Thymus (tissue), 2 donors: ENCODE measurements around the gene JAKMIP1. TPM values are rescaled to one million over a fixed set of nuclear protein-coding genes. Genes with fewer than 3 reads are reported as not detected.

Experiments
- polyA plus RNA-seq: library from polyadenylated mRNA; stranded (reverse); fragments of 200-250 nt; gene quantifications from one replicate; pipeline ENCODE4 v1.2.3, GENCODE V29; 2013
- total RNA-seq: library from RNA; stranded (reverse); fragments of 120-200 nt; gene quantifications from one replicate; pipeline ENCODE4 v1.2.4, GENCODE V29; 2013
- donor health status: healthy.

Gene JAKMIP1
- total and polyA plus RNA-seq, 2 donors, result 0.19 to 1.5 TPM

Other genes with a start within 250 kb of the JAKMIP1 start
- gene C4orf50, start 182.1 kb downstream of the JAKMIP1 start, total RNA-seq, result 0.66 TPM
- gene C4orf50, start 182.1 kb downstream of the JAKMIP1 start, polyA plus RNA-seq, result 0.14 TPM
- gene WFS1, start 69.3 kb upstream of the JAKMIP1 start, total RNA-seq, result 1.5 TPM
- 5.1 TPM for gene WFS1, start 69.3 kb upstream of the JAKMIP1 start, polyA plus RNA-seq